Vagina (tissue), 2 donors: Measurements from ENCODE around the gene PRSS36.

Experiments used
- POLR2A ChIP-seq, 2 donors: fragments of 450-650 bp; IDR thresholded peaks; one replicate each; pipeline ENCODE4 v1.6.1; 2017; ENCODE audit warnings: antibody characterized with exemption in 2 of 2, mild to moderate bottlenecking in 2 of 2, moderate library complexity in 2 of 2
- POLR2AphosphoS5 ChIP-seq, 2 donors: sonication (generic); formaldehyde crosslinking; IDR thresholded peaks; one replicate each; pipeline ENCODE4 v1.9.0; 2017; ENCODE audit warnings: antibody characterized with exemption in 2 of 2, mild to moderate bottlenecking in 2 of 2, low read depth in 1 of 2; ENCODE audit not compliant: insufficient read depth in 1 of 2
- TF ChIP-seq, protein P1 (sequence below), 3 experiments: fragments of 450-650 bp in 2 of 3; fragments of 200-600 bp in 1 of 3; sonication (generic) in 1 of 3; IDR thresholded peaks; one replicate each; pipeline ENCODE4 v1.5.1; 2017 to 2019; ENCODE audit warnings: antibody characterized with exemption in 3 of 3, mild to moderate bottlenecking in 2 of 3, moderate library complexity in 2 of 3

- TF ChIP-seq POLR2A (IDR thresholded peaks at IDR 0.05) (no peak), POLR2AphosphoS5 (IDR thresholded peaks at IDR 0.05; ENCODE audit: insufficient read depth in 1 of 2, low read depth in 1 of 2) (no peak)
- TF ChIP-seq, protein P1, sequence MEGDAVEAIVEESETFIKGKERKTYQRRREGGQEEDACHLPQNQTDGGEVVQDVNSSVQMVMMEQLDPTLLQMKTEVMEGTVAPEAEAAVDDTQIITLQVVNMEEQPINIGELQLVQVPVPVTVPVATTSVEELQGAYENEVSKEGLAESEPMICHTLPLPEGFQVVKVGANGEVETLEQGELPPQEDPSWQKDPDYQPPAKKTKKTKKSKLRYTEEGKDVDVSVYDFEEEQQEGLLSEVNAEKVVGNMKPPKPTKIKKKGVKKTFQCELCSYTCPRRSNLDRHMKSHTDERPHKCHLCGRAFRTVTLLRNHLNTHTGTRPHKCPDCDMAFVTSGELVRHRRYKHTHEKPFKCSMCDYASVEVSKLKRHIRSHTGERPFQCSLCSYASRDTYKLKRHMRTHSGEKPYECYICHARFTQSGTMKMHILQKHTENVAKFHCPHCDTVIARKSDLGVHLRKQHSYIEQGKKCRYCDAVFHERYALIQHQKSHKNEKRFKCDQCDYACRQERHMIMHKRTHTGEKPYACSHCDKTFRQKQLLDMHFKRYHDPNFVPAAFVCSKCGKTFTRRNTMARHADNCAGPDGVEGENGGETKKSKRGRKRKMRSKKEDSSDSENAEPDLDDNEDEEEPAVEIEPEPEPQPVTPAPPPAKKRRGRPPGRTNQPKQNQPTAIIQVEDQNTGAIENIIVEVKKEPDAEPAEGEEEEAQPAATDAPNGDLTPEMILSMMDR (IDR thresholded peaks at IDR 0.05): no peak
Measured at GRCh38 chr16:31099860-31100638, 49.8 kb downstream of the PRSS36 start.
